K562 (cell line): ENCODE data around the gene DBP.
"Not testable (repeated sequence)": the region's sequence is repeated elsewhere in the genome, so short reads cannot be mapped to it uniquely, and the experiment has no call there.

Experiments
- CHD2 ChIP-seq: IDR thresholded peaks from 2 replicates; pipeline ENCODE4 v1.6.1; 2011; ENCODE audit warnings: low read depth, low read length
- MYNN ChIP-seq, 2 experiments: sonication (generic); formaldehyde crosslinking in 1 of 2; IDR thresholded peaks; 2 replicates each; pipeline versions ENCODE4 v1.5.0 to v1.6.1; 2016 to 2020; ENCODE audit warnings: antibody characterized with exemption in 1 of 2, missing genetic modification reagents in 1 of 2
- NR2F6 ChIP-seq: fragments of 450-650 bp; formaldehyde crosslinking; IDR thresholded peaks from 2 replicates; pipeline ENCODE4 v1.4.0; 2020; ENCODE audit warnings: mild to moderate bottlenecking
- POLR2AphosphoS5 ChIP-seq: IDR thresholded peaks from 2 replicates; pipeline ENCODE4 v1.6.1; 2011; ENCODE audit warnings: mild to moderate bottlenecking, low read depth, low read length, moderate library complexity; ENCODE audit not compliant: control insufficient read depth, insufficient read depth
- RAD21 ChIP-seq, 2 experiments: fragments of 250-450 bp in 1 of 2; fragments of 450-650 bp in 1 of 2; sonication (Bioruptor Pico) in 1 of 2; formaldehyde crosslinking in 1 of 2; IDR thresholded peaks in 1 of 2; conservative IDR thresholded peaks in 1 of 2; 2 replicates each; pipeline versions ENCODE4 v1.4.0 to v1.8.0; 2020 to 2022; ENCODE audit warnings: mild to moderate bottlenecking in 2 of 2, moderate library complexity in 1 of 2
- SRF ChIP-seq, 2 experiments: fragments of 250-450, 450-650 bp in 1 of 2; sonication (Bioruptor Pico) in 1 of 2; sonication (generic) in 1 of 2; formaldehyde crosslinking; IDR thresholded peaks; 2 replicates each; pipeline versions ENCODE4 v1.5.0 to v1.5.1; 2020 to 2022; ENCODE audit warnings: mild to moderate bottlenecking in 1 of 2, missing genetic modification reagents in 1 of 2
- SRSF7 ChIP-seq: fragments of 200-400 bp; formaldehyde crosslinking; optimal IDR thresholded peaks from 2 replicates; pipeline ENCODE3; 2017; ENCODE audit warnings: mild to moderate bottlenecking, low read depth, low read length
- TSC22D4 ChIP-seq: fragments of 450-650 bp; IDR thresholded peaks from 2 replicates; pipeline ENCODE4 v1.6.1; 2016; ENCODE audit warnings: missing genetic modification characterization, missing biosample characterization, control low read depth
- USF1 ChIP-seq: sonication (generic); formaldehyde crosslinking; IDR thresholded peaks from 2 replicates; pipeline ENCODE4 v1.9.0; 2022; ENCODE audit warnings: mild to moderate bottlenecking, missing genetic modification reagents

DNA sequence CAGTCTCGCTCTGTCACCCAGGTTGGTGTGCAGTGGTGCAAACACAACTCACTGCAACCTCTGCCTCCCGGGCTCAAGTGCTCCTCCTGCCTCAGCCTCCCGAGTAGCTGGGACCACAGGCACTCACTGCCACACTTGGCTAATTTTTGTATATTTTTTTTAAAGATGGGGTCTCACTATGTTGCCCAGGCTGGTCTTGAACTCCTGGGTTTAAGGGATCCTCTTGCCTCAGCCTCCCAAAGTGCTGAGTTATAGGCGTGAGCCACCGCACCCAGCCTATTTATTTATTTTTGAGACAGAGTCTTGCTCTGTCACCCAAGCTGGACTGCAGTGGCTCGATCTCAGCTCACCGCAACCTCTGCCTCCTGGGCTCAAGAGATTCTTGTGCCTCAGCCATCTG is 49.5 kb upstream of the DBP start:
- not testable (repeated sequence) for TF ChIP-seq MYNN (IDR thresholded peaks at IDR 0.05); MYNN (CRISPR knock-in tag; IDR thresholded peaks at IDR 0.05); USF1; NR2F6 (CRISPR knock-in tag); RAD21 (CRISPR knock-in tag; conservative IDR thresholded peaks at IDR 0.05 in 1 of 2, IDR thresholded peaks at IDR 0.05 in 1 of 2); TSC22D4 (tag); SRF (CRISPR knock-in tag; IDR thresholded peaks at IDR 0.05); POLR2AphosphoS5; SRSF7; CHD2
